ENCODE data around the gene TRIM39.
"Not testable (repeated sequence)": the region's sequence is repeated elsewhere in the genome, so short reads cannot be mapped to it uniquely, and the experiment has no call there.

DNA sequence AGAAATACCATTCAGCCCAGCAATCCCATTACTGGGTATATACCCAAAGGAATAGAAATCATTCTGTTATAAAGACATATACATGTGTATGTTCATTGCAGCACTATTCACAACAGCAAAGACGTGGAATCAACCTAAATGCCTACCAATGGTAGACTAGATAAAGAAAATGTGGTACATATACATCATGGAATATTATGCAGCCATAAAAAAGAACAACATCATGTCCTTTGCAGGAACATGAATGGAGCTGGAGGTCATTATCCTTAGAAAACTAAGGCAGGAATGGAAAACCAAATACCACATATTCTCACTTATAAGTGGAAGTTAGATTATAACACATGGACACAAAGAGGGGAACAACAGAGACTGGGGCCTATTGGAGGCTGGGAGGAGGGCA, 42.6 kb downstream of the TRIM39 start:
- not testable (repeated sequence) for TF ChIP-seq POLR2AphosphoS5, EP300, POLR2A (IDR thresholded peaks at IDR 0.05)
- TF ChIP-seq, protein P1, sequence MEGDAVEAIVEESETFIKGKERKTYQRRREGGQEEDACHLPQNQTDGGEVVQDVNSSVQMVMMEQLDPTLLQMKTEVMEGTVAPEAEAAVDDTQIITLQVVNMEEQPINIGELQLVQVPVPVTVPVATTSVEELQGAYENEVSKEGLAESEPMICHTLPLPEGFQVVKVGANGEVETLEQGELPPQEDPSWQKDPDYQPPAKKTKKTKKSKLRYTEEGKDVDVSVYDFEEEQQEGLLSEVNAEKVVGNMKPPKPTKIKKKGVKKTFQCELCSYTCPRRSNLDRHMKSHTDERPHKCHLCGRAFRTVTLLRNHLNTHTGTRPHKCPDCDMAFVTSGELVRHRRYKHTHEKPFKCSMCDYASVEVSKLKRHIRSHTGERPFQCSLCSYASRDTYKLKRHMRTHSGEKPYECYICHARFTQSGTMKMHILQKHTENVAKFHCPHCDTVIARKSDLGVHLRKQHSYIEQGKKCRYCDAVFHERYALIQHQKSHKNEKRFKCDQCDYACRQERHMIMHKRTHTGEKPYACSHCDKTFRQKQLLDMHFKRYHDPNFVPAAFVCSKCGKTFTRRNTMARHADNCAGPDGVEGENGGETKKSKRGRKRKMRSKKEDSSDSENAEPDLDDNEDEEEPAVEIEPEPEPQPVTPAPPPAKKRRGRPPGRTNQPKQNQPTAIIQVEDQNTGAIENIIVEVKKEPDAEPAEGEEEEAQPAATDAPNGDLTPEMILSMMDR (IDR thresholded peaks at IDR 0.05), result not testable (repeated sequence)

Data from gastroesophageal sphincter (tissue), 3 donors.